PC-3 (cell line): Measurements from ENCODE around the gene SALL3. TPM values are rescaled to one million over a fixed set of nuclear protein-coding genes. Genes with fewer than 3 reads are reported as not detected.

Experiments
- ATAC-seq: fragments of 200-7000 bp; cut with Tn5 transposase; 2 replicates; pipeline ENCODE4 v1.9.1; 2020; ENCODE audit warnings: mild to moderate bottlenecking, moderate library complexity
- BruUV-seq: library from RNA; stranded (reverse); fragments of 400-500 nt; replicated peaks from 2 replicates; lab custom pipeline; 2021; lab: Mats Ljungman, UMichigan
- CTCF ChIA-PET: fragments of 300-600 bp; sonication (Branson Sonifier 250); formaldehyde crosslinking; loops from one replicate; lab custom pipeline; 2022; ENCODE audit warnings: antibody characterized with exemption; lab: Charles Lee
- POLR2A ChIA-PET: fragments of 300-600 bp; sonication (Branson Sonifier 250); formaldehyde crosslinking; loops from one replicate; lab custom pipeline; 2022; ENCODE audit warnings: antibody characterized with exemption; ENCODE audit not compliant: unreplicated experiment; lab: Charles Lee
- DNase-seq: peaks from one replicate; pipeline ENCODE4 v3.0.0-alpha.2; 2015
- H2AFZ ChIP-seq: fragments of 300-600 bp; sonication (generic); 2 replicates; pipeline ENCODE4 v1.6.0; 2016; ENCODE audit warnings: antibody characterized with exemption, low read length
- H3F3A ChIP-seq: fragments of 300-600 bp; sonication (generic); one replicate; pipeline ENCODE4 v1.6.0; 2017; ENCODE audit warnings: antibody characterized with exemption, low read length, control low read depth, mild to moderate bottlenecking; ENCODE audit not compliant: unreplicated experiment
- H3K27ac ChIP-seq: fragments of 300-600 bp; sonication (generic); 2 replicates; pipeline ENCODE4 v1.5.1; 2016; ENCODE audit warnings: mild to moderate bottlenecking, low read length
- H3K27me3 ChIP-seq: fragments of 300-600 bp; sonication (generic); 2 replicates; pipeline ENCODE4 v1.6.1; 2016; ENCODE audit warnings: low read length, mixed read lengths
- H3K36me3 ChIP-seq: fragments of 300-600 bp; sonication (generic); 2 replicates; pipeline ENCODE4 v1.6.1; 2016; ENCODE audit warnings: low read depth, mixed run types, low read length, mixed read lengths
- H3K4me1 ChIP-seq: fragments of 300-600 bp; sonication (generic); 2 replicates; pipeline ENCODE4 v1.5.1; 2016; ENCODE audit warnings: low read length; ENCODE audit not compliant: insufficient read depth
- H3K4me2 ChIP-seq: fragments of 300-600 bp; sonication (generic); 2 replicates; pipeline ENCODE4 v1.6.0; 2016; ENCODE audit warnings: low read length
- H3K4me3 ChIP-seq: fragments of 300-600 bp; sonication (generic); 2 replicates; pipeline ENCODE4 v1.5.1; 2016; ENCODE audit warnings: mild to moderate bottlenecking, low read length, mixed read lengths
- H3K79me2 ChIP-seq: fragments of 300-600 bp; sonication (generic); 2 replicates; pipeline ENCODE4 v1.6.1; 2017; ENCODE audit warnings: low read length, mixed read lengths
- H3K9ac ChIP-seq: fragments of 300-600 bp; sonication (generic); 2 replicates; pipeline ENCODE4 v1.6.0; 2016; ENCODE audit warnings: mild to moderate bottlenecking, low read length
- H3K9me2 ChIP-seq: fragments of 300-600 bp; sonication (generic); replicated peaks from 2 replicates; pipeline ENCODE4 v1.6.1; 2016; ENCODE audit warnings: mixed run types, low read length, mixed read lengths
- H3K9me3 ChIP-seq: fragments of 300-600 bp; sonication (generic); 2 replicates; pipeline ENCODE4 v1.6.1; 2016; ENCODE audit warnings: low read length, mixed read lengths
- H4K20me1 ChIP-seq: fragments of 300-600 bp; sonication (generic); 2 replicates; pipeline ENCODE4 v1.6.1; 2016; ENCODE audit warnings: low read length, mixed read lengths
- EZH2 ChIP-seq: fragments of 300-600 bp; sonication (generic); IDR thresholded peaks from one replicate; pipeline ENCODE4 v1.6.1; 2017; ENCODE audit warnings: antibody characterized with exemption, mild to moderate bottlenecking, low read length; ENCODE audit not compliant: unreplicated experiment
- EZH2phosphoT487 ChIP-seq: fragments of 300-600 bp; sonication (generic); IDR thresholded peaks from 2 replicates; pipeline ENCODE4 v1.6.1; 2018; ENCODE audit warnings: mild to moderate bottlenecking, antibody characterized with exemption, low read length, borderline replicate concordance
- intact Hi-C: fragments of 100-400 bp; cut with micrococcal nuclease; formaldehyde crosslinking; loops from 2 replicates; pipeline ENCODE4 v1.9.0; 2023
- total RNA-seq: library from RNA; depleted of rRNA; stranded (reverse); fragments of >200 nt; gene quantifications from 2 replicates; pipeline ENCODE4 v1.2.3, GENCODE V29; 2014
- TF ChIP-seq, protein P1 (sequence below): fragments of 300-600 bp; sonication (generic); conservative IDR thresholded peaks from 2 replicates; pipeline ENCODE4 v1.5.1; 2017; ENCODE audit warnings: antibody characterized with exemption, low read depth, mild to moderate bottlenecking, low read length

SALL3 gene
- total RNA-seq, 1 experiment from 2014 or later: not detected

GRCh38 chr18:78967692-78968091 lies 11.9 kb upstream of the SALL3 start:
- Histone ChIP-seq H3K9ac (no peak overlapping the region), H3K79me2 (no peaks in the 10 kb centered on the region), H2AFZ (no peak overlapping the region), H4K20me1 (no peaks in the 10 kb centered on the region), H3K4me1 (no peaks in the 10 kb centered on the region), H3F3A (no peaks in the 10 kb centered on the region), H3K36me3 (no peaks in the 10 kb centered on the region), H3K9me3 (no peaks in the 10 kb centered on the region), H3K9me2 (no peaks in the 10 kb centered on the region), H3K4me3 (no peak overlapping the region), H3K27me3 (peaks cover 36% of the 10 kb centered on the region), H3K27ac (no peak overlapping the region), H3K4me2 (no peak overlapping the region)
- intact Hi-C loops: no loop called here
- ChIA-PET POLR2A (no interaction called here), CTCF (no interaction called here)
- TF ChIP-seq, protein P1, sequence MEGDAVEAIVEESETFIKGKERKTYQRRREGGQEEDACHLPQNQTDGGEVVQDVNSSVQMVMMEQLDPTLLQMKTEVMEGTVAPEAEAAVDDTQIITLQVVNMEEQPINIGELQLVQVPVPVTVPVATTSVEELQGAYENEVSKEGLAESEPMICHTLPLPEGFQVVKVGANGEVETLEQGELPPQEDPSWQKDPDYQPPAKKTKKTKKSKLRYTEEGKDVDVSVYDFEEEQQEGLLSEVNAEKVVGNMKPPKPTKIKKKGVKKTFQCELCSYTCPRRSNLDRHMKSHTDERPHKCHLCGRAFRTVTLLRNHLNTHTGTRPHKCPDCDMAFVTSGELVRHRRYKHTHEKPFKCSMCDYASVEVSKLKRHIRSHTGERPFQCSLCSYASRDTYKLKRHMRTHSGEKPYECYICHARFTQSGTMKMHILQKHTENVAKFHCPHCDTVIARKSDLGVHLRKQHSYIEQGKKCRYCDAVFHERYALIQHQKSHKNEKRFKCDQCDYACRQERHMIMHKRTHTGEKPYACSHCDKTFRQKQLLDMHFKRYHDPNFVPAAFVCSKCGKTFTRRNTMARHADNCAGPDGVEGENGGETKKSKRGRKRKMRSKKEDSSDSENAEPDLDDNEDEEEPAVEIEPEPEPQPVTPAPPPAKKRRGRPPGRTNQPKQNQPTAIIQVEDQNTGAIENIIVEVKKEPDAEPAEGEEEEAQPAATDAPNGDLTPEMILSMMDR: no peak
- no TSS peak for BruUV-seq
- no peak for ATAC-seq
- DNase-seq: no peak

DNA sequence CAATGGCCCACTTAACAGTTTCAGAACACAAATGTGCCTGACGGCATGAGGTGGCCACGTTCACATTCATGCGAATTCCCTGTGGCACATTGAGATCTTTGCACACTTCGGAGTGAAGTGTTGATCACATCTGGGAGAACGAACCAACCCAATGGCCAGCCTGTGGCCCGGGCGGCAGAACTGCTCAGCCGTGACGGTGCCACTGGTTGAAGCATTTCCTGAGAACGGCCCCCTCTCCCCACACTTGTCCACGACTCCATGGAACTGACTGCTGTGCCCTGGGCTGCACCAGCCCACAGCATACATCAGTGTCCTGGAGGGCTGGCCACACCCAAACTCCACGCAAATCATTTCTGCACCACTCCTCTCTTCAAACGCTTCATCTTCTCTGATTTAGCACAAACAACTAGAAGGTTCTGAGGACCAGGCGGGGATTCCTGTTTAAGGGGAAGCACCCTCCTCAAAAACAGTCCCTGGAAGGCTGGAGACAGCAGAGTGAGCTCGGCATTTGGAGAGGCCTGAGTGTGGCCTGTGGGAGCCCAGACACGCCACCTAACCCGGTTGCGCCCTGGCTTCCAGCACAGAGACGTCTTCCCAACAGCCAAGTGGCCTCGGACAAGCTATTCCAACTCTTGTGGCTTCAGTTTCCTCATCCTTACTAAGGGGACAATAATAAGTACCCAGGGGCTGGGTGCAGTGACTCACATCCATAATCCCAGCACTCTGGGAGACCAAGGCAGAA lies 9.9 kb upstream of the SALL3 start:
- intact Hi-C loops: no loop called here
- peaks cover 51% of the 10 kb centered on the region for H3K27me3 ChIP-seq

DNA sequence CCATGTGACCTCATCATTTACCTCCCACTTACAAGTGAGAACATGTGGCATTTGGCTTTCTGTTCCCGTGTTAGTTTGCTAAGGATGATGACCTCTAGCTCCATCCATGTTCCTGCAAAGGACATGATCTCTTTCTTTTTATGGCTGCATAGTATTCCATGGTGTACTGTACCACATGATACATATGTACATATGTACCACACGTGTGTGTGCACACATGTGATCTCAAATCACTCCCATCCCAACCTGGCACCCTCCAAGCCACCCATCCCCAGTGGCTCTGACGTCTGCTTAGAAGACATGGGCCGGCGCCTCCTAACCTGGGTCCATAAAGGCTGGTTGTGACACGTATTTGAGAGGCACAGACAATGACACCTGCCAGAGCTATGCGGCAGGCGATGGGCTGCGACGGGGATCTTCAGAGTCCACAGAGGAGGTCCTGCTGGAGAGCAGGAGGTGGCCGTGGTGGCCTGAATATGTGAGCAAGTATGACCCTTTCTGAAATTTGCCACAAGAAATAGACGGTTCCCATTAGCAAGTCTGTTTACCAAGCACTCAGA lies 8.8 kb upstream of the SALL3 start:
- no peak overlapping the region for H3K4me3 ChIP-seq
- TF ChIP-seq, protein P1: no peak
- TF ChIP-seq EZH2: no peak
- TF ChIP-seq EZH2phosphoT487: no peak
- no peaks in the 10 kb centered on the region for H3K9me2 ChIP-seq
- no peak overlapping the region for H3K27ac ChIP-seq
- CTCF ChIA-PET: no interaction called here
- H2AFZ ChIP-seq: no peak overlapping the region
- ATAC-seq (no peak), DNase-seq (no peak)
- no TSS peak for BruUV-seq
- no peaks in the 10 kb centered on the region for H4K20me1 ChIP-seq
- peaks cover 63% of the 10 kb centered on the region for H3K27me3 ChIP-seq
- intact Hi-C loops: no loop called here
- POLR2A ChIA-PET: no interaction called here
- H3K4me1 ChIP-seq: no peaks in the 10 kb centered on the region
- no peak overlapping the region for H3K9ac ChIP-seq
- H3K79me2 ChIP-seq: no peaks in the 10 kb centered on the region
- H3K9me3 ChIP-seq: no peaks in the 10 kb centered on the region
- no peak overlapping the region for H3K4me2 ChIP-seq
- H3K36me3 ChIP-seq: no peaks in the 10 kb centered on the region
- no peaks in the 10 kb centered on the region for H3F3A ChIP-seq

More for the DNA sequence above, 9.9 kb upstream of the SALL3 start:
- POLR2A ChIA-PET: no interaction called here
- H2AFZ ChIP-seq: no peak overlapping the region
- H3K36me3 ChIP-seq: no peaks in the 10 kb centered on the region
- H4K20me1 ChIP-seq: no peaks in the 10 kb centered on the region
- no peaks in the 10 kb centered on the region for H3K4me1 ChIP-seq
- CTCF ChIA-PET: no interaction called here
- no peak for ATAC-seq
- H3K9ac ChIP-seq: no peak overlapping the region
- H3K4me3 ChIP-seq: no peak overlapping the region
- H3K9me3 ChIP-seq: no peaks in the 10 kb centered on the region
- H3K4me2 ChIP-seq: no peak overlapping the region
- H3K9me2 ChIP-seq: no peaks in the 10 kb centered on the region
- no peak overlapping the region for H3K27ac ChIP-seq
- H3K79me2 ChIP-seq: no peaks in the 10 kb centered on the region
- no TSS peak for BruUV-seq
- H3F3A ChIP-seq: no peaks in the 10 kb centered on the region
- TF ChIP-seq EZH2phosphoT487 (no peak), EZH2 (no peak)
- TF ChIP-seq, protein P1: no peak
- DNase-seq: no peak
